Activated CD8-positive, alpha-beta memory T cell treated with anti-CD3 and anti-CD28 coated beads, Interleukin-2, amount 50 U/mL, for 1 hour (primary cell): ENCODE results near the gene WDR86.

Experiments
- DNase-seq: peaks from one replicate; pipeline ENCODE4 v3.0.0-alpha.2; 2020; ENCODE audit errors: extremely low read depth

WDR86 gene, protein sequence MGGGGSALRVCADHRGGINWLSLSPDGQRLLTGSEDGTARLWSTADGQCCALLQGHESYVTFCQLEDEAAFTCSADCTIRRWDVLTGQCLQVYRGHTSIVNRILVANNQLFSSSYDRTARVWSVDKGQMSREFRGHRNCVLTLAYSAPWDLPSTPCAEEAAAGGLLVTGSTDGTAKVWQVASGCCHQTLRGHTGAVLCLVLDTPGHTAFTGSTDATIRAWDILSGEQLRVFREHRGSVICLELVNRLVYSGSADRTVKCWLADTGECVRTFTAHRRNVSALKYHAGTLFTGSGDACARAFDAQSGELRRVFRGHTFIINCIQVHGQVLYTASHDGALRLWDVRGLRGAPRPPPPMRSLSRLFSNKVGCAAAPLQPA

DNA sequence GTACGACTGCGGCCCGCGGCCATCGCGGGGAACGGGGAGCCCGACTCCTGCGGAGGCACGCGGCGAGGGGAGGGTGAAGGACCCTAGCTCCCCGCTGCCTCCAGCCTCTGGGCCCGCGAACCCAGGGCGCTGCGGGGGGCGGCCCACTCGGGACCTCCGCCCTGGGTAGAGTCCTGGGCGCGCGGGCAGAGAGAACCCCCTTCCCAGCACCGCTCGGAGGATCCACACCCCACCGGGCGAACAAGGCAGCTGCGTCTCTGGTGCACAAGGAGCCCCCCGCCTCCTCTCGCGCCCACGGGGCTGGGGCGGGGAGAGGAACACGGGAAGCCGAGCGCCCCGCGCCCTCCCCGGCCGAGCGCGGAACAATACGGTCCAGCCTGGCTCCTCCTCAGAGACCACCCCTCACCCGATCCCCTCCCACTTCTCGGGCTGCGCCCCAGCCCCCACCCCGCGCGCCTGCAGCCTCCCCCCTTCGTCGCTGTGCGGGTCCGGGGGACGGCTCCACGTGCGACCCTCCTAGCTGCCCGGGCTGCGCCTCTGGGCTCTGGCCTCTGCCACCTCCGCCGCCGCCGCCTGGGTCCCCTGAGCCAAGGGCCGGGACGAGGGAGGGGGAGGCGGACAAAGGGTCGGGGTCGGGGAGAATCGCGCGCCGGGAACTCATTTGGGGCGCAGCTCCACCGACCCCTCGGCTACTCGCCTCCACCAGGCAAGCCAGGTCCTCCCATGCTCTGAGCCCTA, at the start of gene WDR86:
WDR86 (minus strand) TSS at position 372 of the 738 bp plus-strand sequence. CDS start 449 bp downstream, outside the sequence.
- DNase-seq, result no peak

DNA sequence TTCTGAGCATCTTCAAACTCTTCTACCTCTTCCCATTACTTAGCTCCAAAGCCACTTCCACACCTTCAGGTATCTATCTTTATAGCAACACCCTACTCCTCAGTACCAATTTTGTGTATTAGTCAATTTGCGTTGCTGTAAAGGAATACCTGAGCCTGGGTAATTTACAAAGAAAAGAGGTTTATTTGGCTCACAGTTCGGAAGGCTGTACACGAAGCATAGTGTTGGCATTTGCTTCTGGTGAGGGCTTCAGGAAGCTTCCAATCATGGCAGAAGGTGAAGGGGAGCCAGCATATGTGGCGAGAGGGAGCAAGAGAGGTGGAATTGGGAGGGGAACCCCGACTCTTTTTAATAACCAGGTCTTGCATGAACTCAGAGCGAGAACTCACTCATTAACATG, 47.7 kb upstream of the WDR86 start:
- no peak for DNase-seq

DNA sequence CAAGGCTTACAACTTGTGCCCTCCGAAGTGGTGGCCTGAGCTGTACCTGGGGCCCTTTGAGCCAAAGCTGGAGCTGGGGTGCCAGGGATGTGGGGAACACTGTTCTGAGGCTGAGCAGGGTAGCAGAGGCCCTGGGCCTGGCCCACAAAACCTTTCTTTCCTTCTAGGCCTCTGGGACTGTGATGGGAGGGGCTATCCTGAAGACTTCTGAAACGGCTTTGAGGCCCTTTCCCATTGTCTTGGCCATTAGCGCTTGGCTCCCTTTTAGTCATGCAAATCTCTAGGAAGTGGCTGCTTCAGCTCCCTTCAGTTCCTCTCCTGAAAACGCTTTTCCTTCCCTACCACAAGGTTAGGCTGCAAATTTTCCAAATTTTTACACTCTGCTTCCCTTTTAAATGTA, 46.9 kb upstream of the WDR86 start:
- no peak for DNase-seq

DNA sequence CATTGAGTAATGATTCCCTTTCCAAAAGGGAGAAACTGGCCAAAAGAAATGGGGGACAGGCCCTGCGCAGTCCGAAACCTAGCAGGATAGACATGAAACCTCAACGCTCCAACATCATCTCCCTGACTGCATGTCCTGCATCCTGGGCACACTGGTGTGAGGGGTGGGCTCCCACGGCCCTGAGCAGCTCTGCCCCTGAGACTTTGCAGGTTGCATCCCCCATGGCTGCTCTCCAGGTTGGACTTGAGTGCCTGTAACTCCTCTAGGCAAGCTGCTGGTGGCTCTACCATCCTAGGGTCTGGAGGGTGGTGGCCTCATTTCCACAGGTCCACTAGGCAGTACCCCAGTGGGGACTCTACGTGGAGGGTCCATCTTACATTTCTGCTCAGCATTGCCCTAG, 46.4 kb upstream of the WDR86 start:
- no peak for DNase-seq

DNA sequence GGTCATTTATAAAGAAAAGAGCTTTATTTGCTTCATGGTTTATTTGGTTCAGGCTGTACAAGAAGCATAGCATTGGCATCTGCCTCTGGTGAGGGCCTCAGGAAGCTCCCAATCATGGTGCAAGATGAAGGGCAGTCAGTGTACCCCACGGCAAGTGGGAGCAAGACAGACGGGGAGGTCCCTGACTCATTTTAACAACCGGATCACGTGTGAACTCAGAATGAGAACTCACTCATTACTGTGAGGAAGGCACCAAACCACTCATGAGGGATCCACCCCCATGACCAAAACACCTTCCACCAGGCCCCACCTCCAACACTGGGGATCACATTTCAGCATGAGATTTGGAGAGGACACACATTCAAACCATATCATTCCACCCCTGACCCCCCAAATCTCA, 45.9 kb upstream of the WDR86 start:
- no peak for DNase-seq

DNA sequence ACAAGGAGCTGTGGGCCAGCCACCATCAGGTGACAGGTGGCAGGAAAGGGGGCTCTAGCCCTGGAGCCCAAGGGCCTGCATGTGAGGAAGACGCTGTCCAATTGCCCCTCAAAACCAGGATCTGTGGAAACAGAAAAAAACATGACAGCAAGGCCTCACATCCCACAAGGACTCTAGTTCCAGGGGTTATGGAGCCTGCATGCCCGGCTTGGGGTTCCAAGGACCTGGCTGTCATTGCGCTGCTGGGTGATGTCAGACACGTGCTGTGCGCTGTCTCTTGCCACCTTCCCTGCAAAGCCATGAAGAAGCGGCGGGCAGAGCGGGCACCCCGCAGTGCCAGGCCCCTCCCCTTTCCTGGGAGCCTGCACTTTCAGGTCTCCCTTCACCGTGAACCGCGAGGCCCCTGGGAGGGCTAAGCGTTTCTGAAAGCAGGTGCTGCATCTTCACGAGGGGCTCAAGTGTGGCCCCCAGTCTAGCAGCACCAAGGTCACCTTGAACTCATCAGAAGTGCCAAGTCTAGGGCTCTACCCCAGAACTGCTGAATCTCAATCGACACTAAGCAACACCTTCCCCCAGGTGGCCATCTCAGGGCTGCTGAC, 45.2 kb upstream of the WDR86 start:
- DNase-seq, result no peak

DNA sequence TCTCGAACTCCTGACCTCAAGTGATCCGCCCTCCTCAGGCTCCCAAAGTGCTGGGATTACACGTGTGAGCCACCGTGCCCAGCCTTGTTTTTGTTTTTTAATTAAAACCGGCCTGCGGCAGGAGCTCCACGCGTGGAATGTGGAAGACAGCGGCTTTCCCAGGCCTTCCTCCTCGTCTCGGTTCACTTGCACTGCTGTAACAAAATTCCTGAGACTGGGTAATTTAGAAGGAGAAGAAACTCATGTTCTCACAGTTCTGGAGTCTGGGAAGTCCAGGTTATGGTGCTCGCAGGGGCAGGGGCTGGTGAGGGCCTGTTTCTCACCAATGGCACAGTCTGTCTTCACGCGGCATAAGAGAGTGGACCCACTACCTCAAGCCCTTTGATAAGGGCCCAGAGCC, 44.5 kb upstream of the WDR86 start:
- no peak for DNase-seq

DNA sequence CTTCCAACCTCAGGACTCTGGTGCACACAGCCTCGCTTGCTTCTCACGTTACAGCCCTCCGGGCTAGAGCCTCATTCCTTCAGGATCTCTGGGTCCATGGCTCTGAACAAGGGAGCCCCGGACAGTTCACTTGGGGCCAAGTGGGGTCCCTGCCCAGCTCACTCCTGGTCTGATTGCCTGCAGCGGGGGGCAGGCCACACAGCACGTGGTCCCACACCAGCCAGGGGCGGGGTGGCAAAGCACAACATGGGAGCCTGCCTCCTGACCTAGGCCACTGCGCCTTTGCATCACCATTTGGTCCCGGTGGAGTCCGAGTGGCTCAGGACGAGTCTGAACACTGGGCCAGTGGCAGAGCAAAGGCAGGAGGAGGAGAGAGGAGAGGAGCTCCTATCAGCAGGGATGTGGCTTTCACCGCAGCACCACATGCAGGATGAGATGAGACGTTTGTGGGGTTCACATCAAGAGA, 43.5 kb upstream of the WDR86 start:
- DNase-seq, result no peak

DNA sequence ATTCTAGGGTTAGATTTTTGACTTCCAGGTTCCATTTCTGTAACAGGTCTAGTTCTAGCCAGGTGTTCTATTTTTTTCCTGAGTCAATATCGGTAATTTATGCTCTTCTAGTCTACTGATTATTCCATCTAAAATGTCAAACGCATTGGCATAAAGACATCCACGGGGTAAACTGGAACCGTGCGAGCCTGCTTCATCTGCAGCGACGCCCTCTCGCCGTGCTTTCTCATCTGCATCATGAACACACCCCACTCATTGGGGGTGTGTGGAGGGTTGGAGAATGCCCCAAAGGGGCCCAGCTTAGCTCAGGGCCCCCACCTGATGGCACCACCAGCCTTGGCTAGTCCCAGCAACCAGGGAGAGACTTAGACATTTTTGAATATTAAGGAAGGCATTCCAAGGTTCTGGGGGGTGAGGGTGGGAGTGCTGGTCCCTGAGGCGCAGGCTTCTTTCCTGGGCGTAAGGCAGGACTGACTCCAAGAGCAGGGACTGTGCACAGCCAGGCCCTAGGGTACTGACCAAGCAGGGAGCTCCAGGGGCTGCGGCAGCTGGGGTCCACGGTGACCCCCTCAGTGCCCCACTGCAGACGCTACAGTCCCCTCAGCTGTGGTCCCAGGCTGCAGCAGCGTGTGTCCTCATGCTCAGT, 43.0 kb upstream of the WDR86 start:
- no peak for DNase-seq

DNA sequence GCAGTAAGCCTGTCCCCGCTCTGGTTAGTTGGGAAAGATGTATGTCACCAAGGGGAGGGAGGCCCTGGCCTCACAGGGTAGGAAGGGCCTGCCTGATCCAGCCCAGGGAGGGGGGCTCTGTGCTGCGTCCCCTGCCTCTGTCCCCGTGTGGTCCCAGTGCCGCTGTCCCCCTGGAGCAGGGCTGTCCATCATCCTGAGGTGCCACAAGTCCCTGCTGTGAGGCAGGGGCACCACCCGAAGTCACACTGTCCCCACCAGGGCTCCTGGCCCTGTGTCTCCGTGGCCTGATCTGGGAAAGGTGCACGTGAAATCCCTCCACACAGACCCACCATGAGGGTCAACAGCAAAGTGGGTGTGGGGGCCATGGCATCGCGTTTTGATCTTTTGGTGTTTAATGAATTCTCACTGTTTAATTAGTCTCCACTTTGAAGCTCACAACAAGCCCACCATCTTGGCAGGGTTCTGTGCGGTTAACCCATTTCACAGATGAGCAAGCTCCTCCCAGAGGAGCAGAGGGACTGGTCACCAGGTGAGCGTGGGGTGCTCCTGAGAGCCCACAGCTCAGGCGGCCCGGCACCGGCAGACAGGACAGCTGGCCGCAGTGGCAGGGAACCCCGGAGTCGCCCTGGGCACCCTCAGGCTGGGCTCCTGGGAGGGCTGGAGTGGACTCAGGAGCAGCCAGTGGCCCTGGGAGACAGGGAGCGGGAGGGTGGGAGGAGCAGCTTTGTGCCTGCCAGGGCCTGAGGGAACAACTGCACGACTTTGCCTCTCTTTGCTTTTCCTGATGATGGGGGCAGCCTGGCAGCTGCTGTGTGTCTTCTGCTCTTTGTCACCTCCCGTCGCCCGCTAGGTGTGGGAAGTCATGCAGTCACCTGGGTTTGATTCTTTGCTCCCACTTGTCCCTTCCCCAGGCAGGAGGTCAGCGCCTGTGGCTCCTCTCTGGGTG, 42.1 kb upstream of the WDR86 start:
- no peak for DNase-seq

DNA sequence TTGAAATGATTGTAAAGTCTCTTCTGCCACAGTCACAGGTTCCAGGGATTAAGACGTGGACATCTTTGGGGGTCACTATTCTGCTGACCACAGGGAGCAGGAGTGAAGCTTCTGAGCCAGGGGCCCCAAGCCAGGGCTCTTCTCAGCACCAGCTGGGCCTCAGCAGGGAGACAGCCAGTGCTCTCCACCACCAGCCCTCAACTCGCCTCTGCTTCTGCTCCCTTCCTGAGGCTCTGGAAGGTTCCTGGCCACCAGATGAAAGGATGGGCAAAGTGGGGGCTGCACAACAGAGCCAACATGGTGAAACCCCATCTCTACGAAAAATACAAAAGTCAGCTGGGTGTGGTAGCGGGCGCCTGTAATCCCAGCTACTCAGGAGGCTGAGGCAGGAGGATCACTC, 41.3 kb upstream of the WDR86 start:
- no peak for DNase-seq

DNA sequence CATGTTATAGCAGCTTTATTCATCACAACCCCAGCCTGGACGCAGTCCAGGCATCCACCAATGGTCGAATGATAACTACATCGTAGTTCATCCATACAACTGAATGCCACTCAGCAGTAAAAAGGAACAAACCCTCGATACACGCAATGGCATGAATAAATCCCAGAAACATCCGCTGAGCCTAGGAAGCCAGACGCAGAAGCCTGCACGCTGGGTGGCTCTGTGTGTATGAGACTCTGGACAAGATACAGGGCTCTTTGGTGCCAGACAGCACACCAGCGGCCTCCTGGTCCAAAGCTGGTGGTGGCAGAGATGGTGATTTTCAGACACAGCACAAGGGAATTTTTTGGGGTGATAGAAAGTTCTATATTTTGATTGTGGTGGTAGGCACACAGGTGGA, 40.2 kb upstream of the WDR86 start:
- DNase-seq, result no peak

DNA sequence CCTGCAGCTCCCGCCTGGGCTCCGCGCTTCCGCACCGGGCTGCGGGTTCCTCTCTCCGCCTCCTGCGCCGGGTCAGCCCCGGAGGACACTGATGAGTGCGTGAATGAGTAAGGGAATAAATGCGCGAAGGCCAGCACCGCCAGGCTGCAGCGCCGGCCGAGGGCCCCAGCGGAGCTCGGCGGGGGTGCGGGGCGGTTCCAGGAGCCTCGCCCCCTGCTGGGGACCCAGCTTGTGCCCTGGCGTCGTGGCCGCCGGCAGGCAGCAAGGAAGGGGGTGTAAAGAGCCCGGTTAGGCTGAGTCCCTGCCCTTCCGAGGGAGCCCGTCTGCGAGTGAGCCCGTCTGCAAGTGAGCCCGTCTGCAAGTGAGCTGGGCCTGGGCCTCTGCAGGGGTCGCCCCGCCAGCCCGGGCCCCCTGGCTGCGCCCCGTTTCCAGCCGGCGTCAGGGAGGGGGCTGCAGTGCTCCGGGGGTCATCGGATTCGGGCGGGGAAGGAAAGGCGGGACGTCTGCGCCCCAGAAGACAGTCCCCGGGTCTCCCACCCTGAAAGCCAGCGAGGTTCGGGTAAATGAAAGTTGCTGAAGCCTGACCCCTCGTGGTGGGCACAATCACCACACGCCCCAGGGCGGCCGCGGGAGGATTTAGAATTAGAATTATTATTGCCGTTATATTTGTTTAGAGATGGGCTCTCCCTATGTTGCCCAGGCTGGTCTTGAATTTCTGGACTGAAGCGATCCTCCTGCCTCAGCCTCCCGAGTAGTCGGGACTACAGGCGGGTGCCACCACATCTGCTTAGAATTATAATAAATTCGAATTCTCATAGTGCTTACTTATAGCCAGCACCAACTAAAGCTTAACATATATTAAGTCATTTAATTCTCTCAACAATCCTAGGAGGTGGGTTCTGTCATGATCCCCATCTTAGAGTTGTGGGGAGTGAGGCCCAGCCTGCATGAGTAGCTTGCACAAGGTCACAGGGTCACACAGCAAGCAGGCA, 38.7 kb upstream of the WDR86 start:
- peak; percentile 53 for DNase-seq

DNA sequence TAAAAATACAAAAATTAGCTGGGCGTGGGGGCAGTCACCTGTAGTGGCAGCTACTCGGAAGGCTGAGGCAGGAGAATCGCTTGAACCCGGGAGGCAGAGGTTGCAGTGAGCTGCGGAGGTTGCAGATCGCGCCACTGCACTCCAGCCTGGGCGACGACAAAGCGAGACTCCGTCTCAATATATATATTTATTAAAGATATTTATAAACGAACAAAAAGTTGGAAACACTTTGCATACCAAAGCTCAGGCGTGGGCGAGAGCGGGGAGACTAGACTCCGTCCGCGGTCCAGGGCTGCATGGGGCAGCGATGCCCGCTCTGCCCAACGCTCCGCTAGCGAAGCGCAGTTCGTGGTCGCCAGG, 38.0 kb upstream of the WDR86 start:
- DNase-seq, result no peak

DNA sequence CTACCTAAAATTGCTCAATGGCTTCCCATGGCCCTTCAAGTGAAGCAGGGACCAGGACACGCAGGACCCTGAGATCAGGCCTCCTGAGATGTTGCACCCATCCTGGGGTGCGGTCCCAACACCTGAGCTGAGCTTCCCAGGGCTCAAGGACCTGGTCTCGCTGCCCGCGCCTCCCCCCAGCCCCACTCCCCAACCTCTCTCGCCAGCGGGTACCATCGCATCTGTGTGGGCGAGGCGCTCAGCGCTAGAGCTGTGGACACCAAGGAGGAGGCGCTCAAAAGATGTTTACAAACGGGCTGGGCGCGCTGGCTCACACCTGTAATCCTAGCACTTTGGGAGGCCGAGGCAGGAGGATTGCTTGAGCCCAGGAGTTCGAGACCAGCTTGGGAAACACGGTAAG, 37.5 kb upstream of the WDR86 start:
- DNase-seq, result no peak

DNA sequence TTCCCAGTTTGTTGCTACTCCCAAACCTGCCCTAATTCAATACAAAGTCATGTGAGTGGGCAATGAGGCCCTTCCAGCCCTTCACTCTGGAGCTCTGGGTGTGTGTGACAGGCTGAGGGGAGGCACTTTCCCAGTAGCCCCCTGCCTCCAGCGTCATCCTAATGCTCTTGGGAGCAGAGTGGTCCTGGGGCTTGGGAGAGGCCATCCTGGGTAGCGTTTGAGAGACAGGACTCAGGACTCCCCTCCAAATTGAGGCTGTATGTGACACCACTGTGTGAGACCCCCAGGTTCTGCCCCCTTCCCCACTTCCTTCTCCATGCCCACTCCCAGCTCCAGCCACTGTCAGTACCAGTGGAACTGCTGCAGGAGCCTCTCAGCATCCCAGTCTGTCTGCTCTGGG, 36.6 kb upstream of the WDR86 start:
- DNase-seq, result no peak

DNA sequence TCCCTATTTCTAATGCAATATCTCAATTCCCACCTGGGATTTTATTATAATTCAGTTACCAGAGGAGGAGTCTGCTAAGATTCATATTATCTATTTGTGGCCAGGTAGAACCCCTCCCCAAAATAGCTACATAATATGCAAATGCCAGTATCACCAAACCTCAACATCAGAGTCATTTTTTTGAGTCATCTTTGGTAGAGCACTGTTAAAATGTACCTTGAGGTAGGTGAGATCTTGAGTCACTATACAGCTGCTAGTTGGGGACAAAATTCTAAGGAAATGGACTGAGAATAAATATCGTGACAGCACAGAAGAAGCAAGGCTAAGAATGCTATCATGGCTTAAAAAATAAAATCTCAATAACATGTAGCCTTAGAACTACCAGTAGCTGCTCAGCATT, 34.8 kb upstream of the WDR86 start:
- DNase-seq, result no peak

DNA sequence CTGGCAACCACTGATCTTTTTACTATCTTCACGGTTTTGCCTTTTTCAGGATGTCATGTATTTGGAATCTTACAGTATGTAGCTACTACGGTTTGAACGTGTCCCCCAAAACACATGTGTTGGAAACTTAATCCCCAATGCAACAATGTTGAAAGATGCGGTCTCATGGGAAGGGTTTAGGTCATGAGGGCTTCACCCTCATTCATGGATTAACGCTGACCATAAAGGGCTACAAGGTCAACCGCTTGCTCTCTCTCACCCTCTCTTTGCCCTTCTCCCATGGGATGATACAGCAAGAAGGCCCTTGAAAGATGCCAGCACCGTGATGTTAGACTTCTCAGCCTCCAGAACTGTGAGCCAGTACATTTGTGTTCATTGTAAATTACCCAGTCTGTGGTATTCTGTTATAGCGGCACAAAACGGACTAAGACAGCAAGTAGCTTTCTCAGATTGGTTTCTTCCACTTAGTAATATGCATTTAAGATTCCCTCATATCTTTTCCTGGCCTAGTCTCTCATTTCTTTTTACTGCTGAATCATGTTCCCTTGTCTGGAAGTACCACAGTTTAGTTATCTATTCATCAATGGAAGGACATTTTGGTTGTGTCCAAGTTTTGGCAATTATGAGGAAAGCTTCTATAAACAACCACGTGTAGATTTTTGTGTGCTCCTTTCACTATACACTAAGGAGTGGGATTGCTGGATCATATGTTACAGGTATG, 33.1 kb upstream of the WDR86 start:
- DNase-seq, result no peak

DNA sequence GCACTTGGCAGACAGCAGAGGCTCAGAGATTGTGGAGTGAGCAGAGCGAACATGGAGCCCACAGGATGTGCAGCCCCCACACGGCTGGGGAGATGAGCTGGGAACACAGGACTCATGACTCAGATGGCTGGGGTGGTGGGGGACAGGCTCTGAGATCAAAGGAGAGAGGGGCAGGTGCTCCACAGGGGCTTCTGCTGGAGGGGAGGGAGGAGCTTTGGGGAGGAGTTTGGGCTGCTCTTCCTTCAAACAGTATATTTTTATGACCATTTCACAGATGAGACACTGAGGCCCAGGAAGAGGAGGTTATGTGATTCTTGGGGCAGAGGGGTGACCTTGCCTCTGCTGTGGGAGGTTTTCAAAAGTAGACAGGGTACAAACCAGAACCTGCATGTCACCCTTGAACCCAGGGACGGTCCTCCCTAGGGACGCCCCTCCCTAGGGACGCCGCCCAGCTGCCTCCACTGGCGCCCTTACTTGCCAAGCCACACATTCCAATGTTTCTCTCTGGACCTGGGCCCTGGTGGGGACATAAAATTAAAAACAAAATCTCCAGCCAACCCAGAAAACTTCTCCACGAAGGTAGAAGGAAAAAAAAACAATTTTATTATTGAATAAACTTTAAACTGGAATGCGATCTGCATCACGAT, 31.1 kb upstream of the WDR86 start:
- DNase-seq, result peak; percentile 9
